GM12878 (cell line): ENCODE data around the gene TAF11. TPM values are rescaled to one million over a fixed set of nuclear protein-coding genes. Genes with fewer than 3 reads are reported as not detected.

Experiments used
- ATAC-seq: fragments of 200-7000 bp; cut with Tn5 transposase; 3 replicates; pipeline ENCODE4 v1.9.1; 2020; ENCODE audit warnings: mild to moderate bottlenecking, moderate library complexity
- BruUV-seq: library from RNA; stranded (reverse); fragments of 400-500 nt; replicated peaks from 2 replicates; lab custom pipeline; 2021; lab: Mats Ljungman, UMichigan
- CTCF ChIA-PET: fragments of 300-600 bp; sonication (Branson Sonifier 250); formaldehyde crosslinking; extraction: SDS; loops from one replicate; lab custom pipeline; 2021; ENCODE audit warnings: inconsistent platforms; lab: Yijun Ruan, JAX
- POLR2A ChIA-PET: fragments of 350-600 bp; formaldehyde crosslinking; extraction: SDS; loops from one replicate; lab custom pipeline; 2021; ENCODE audit warnings: inconsistent platforms; lab: Charles Lee
- RAD21 ChIA-PET: fragments of 300-600 bp; sonication (Branson Sonifier 250); formaldehyde crosslinking; loops from one replicate; lab custom pipeline; 2023; ENCODE audit warnings: antibody characterized with exemption; ENCODE audit not compliant: unreplicated experiment; lab: Charles Lee
- SMC1A ChIA-PET: fragments of 300-600 bp; sonication (Branson Sonifier 250); formaldehyde crosslinking; loops from one replicate; lab custom pipeline; 2023; ENCODE audit not compliant: unreplicated experiment, uncharacterized antibody; lab: Charles Lee
- DNase-seq: peaks from one replicate; pipeline ENCODE4 v3.0.0-alpha.2; 2011; ENCODE audit warnings: low read depth, low spot score
- FAIRE-seq: peaks from 3 replicates; lab custom pipeline; 2011; peaks lifted over from hg19 to GRCh38; lab: Jason Lieb, UNC
- H2AFZ ChIP-seq: 2 replicates; pipeline ENCODE4 v1.6.0; 2011; ENCODE audit warnings: low read depth, low read length, control low read depth; ENCODE audit not compliant: control insufficient read depth
- H3K27ac ChIP-seq: 2 replicates; pipeline ENCODE4 v1.5.1; 2011; ENCODE audit warnings: control low read depth; ENCODE audit not compliant: control insufficient read depth, insufficient read depth
- H3K27me3 ChIP-seq, 2 experiments: replicated peaks in 1 of 2; 2 replicates each; pipeline versions ENCODE4 v1.6.0 to v1.6.1; 2011; ENCODE audit warnings: low read length in 1 of 2; ENCODE audit not compliant: control insufficient read depth in 2 of 2, insufficient read depth in 2 of 2
- H3K36me3 ChIP-seq, 2 experiments: 2 replicates each; pipeline ENCODE4 v1.5.1; 2011; ENCODE audit warnings: low read length in 1 of 2; ENCODE audit not compliant: control insufficient read depth in 2 of 2, insufficient read depth in 2 of 2
- H3K4me1 ChIP-seq: 2 replicates; pipeline ENCODE4 v1.6.1; 2011; ENCODE audit warnings: mild to moderate bottlenecking, low read length, moderate library complexity, mixed read lengths; ENCODE audit not compliant: control insufficient read depth, insufficient read depth
- H3K4me2 ChIP-seq: 2 replicates; pipeline ENCODE4 v1.6.0; 2011; ENCODE audit warnings: control low read depth; ENCODE audit not compliant: control insufficient read depth, insufficient read depth
- H3K4me3 ChIP-seq: fragments of 200-600 bp; sonication (generic); 2 replicates; pipeline ENCODE4 v1.5.1; 2016
- H3K79me2 ChIP-seq: 2 replicates; pipeline ENCODE4 v1.6.0; 2011; ENCODE audit warnings: low read length; ENCODE audit not compliant: control insufficient read depth, insufficient read depth
- H3K9ac ChIP-seq: 2 replicates; pipeline ENCODE4 v1.8.0; 2011; ENCODE audit warnings: low read length, control low read depth, mixed read lengths; ENCODE audit not compliant: control insufficient read depth, insufficient read depth
- H3K9me3 ChIP-seq: replicated peaks from 3 replicates; pipeline ENCODE4 v1.5.1; 2011; ENCODE audit warnings: mild to moderate bottlenecking, low read length; ENCODE audit not compliant: control insufficient read depth, insufficient read depth
- H4K20me1 ChIP-seq: 2 replicates; pipeline ENCODE4 v1.6.0; 2011; ENCODE audit not compliant: control insufficient read depth, insufficient read depth
- BRCA1 ChIP-seq: IDR thresholded peaks from 2 replicates; pipeline ENCODE4 v1.6.1; 2011; ENCODE audit warnings: low read depth, low read length, improper control_type of control experiment
- CREB1 ChIP-seq: IDR thresholded peaks from 2 replicates; pipeline ENCODE4 v1.6.1; 2012; ENCODE audit warnings: low read depth, mild to moderate bottlenecking, inconsistent platforms
- EP300 ChIP-seq, 2 experiments: fragments of 150-350 bp in 1 of 2; IDR thresholded peaks; 2 replicates each; pipeline ENCODE4 v1.6.1; 2011 to 2012; ENCODE audit warnings: low read depth in 2 of 2, low read length in 2 of 2, borderline replicate concordance in 1 of 2, improper control_type of control experiment in 1 of 2, inconsistent platforms in 1 of 2; ENCODE audit not compliant: control insufficient read depth in 1 of 2
- FOXM1 ChIP-seq: IDR thresholded peaks from 2 replicates; pipeline ENCODE4 v1.6.1; 2012; ENCODE audit warnings: low read depth, mild to moderate bottlenecking, inconsistent platforms, low read length, moderate library complexity
- HDAC2 ChIP-seq: fragments of 200-600 bp; sonication (generic); IDR thresholded peaks from 2 replicates; pipeline ENCODE4 v1.6.1; 2017
- MYC ChIP-seq: IDR thresholded peaks from 2 replicates; pipeline ENCODE4 v1.6.1; 2011; ENCODE audit warnings: mild to moderate bottlenecking, low read length, moderate library complexity, inconsistent platforms; ENCODE audit not compliant: insufficient read depth, insufficient replicate concordance, insufficient read length, severe bottlenecking
- NFIC ChIP-seq: IDR thresholded peaks from 2 replicates; pipeline ENCODE4 v1.6.1; 2012; ENCODE audit warnings: low read depth, mild to moderate bottlenecking, inconsistent platforms, low read length, moderate library complexity
- POLR2A ChIP-seq: IDR thresholded peaks from 2 replicates; pipeline ENCODE4 v1.6.1; 2011; ENCODE audit warnings: low read depth, mild to moderate bottlenecking, low read length
- RUNX3 ChIP-seq: IDR thresholded peaks from 2 replicates; pipeline ENCODE4 v1.6.1; 2012; ENCODE audit warnings: low read length, inconsistent platforms
- SPI1 ChIP-seq: IDR thresholded peaks from 2 replicates; pipeline ENCODE4 v1.6.1; 2011; ENCODE audit warnings: low read depth, mild to moderate bottlenecking, low read length, moderate library complexity, borderline replicate concordance; ENCODE audit not compliant: insufficient read depth
- SREBF2 ChIP-seq: IDR thresholded peaks from 2 replicates; pipeline ENCODE4 v1.6.1; 2012; ENCODE audit warnings: mild to moderate bottlenecking, low read length
- SRF ChIP-seq, 2 experiments: IDR thresholded peaks; 2 replicates each; pipeline ENCODE4 v1.6.1; 2011; ENCODE audit warnings: low read depth in 2 of 2, low read length in 2 of 2, mild to moderate bottlenecking in 1 of 2, moderate library complexity in 1 of 2
- ZNF384 ChIP-seq: IDR thresholded peaks from 2 replicates; pipeline ENCODE4 v1.6.1; 2012; ENCODE audit warnings: low read depth, mild to moderate bottlenecking, low read length, improper control_type of control experiment, borderline replicate concordance
- WGBS: methylation state at CpG from one replicate; pipeline ENCODE4 v1.1.6; 2016; ENCODE audit warnings: low lambda C conversion rate; ENCODE audit not compliant: insufficient replicate concordance, insufficient coverage; ENCODE audit errors: missing lambda C conversion rate; 5-methylcytosine and 5-hydroxymethylcytosine counted together
- in situ Hi-C: fragments of 300-500 bp; cut with MboI; formaldehyde crosslinking; loops from 9 replicates; pipeline ENCODE4 v1.14.3; 2018; ENCODE audit warnings: mixed read lengths
- intact Hi-C: fragments of 100-400 bp; cut with micrococcal nuclease; formaldehyde crosslinking; loops from one replicate; pipeline ENCODE4 v1.14.2; 2022; ENCODE audit not compliant: unreplicated experiment
- polyA plus RNA-seq, 11 experiments: library from polyadenylated mRNA; depleted of rRNA in 4 of 11; unstranded in 6 of 11; stranded (reverse) in 5 of 11; fragments of >200 nt; fragmentation: Nextera tagmentation in 4 of 11; fragmentation: Illumina TruSeq in 1 of 11; extraction: Ambion mirVana in 4 of 11; extraction: Trizol in 1 of 11; gene quantifications; 1 replicate in 1 of 11; 2 replicates in 10 of 11; pipeline versions ENCODE4 v1.2.1 to v1.2.3, GENCODE V29; 2011 to 2016; ENCODE audit warnings: inconsistent platforms in 2 of 11, missing spikeins in 2 of 11, low read depth in 1 of 11
- total RNA-seq, 4 experiments: library from RNA; depleted of rRNA in 3 of 4; stranded (reverse); fragments of >200 nt in 3 of 4; fragmentation: Illumina TruSeq in 1 of 4; extraction: Trizol in 1 of 4; gene quantifications; 2 replicates each; pipeline versions ENCODE4 v1.2.1 to v1.2.3, GENCODE V29; 2013 to 2021
- TF ChIP-seq, protein P1 (sequence below): IDR thresholded peaks from 2 replicates; pipeline ENCODE4 v1.6.1; 2012; ENCODE audit warnings: low read length, inconsistent platforms
- TF ChIP-seq, protein P2 (sequence below): fragments of 450-650 bp; formaldehyde crosslinking; IDR thresholded peaks from 2 replicates; pipeline ENCODE4 v1.4.0; 2022; ENCODE audit warnings: mild to moderate bottlenecking, moderate library complexity

The TAF11 gene
- total and polyA plus RNA-seq, 10 of the 15 experiments (the other 5 are each of a cell fraction or from before 2014, with no cell fraction given): 24.6 to 59.2 (median 32.0) TPM

DNA sequence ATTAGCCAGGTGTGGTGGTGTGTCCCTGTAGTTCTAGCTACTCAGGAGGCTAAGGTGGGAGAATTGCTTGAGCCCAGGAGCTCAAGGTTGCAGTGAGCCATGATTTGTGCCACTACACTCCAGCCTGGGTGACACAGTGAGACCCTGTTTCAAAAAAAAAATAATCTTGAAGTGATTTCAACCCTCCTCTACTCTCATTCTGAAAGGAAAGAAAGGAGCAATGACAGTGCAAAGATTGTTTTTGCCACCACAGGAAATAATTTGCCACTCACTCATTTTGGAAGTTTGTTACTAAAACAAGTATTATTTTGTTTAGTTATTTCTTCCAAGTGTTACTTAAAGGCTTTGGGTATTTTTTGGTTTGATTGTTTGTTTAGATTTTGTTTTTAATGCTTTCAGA lies 50.3 kb downstream of the TAF11 start:
- SMC1A ChIA-PET: no interaction called here
- BruUV-seq: no TSS peak
- no peaks in the 10 kb centered on the region for H3K79me2 ChIP-seq
- POLR2A ChIA-PET: no interaction called here
- intact Hi-C loops: no loop called here
- no peak overlapping the region for H3K27ac ChIP-seq
- FAIRE-seq (no peak), DNase-seq (no peak)
- no peak overlapping the region for H3K9ac ChIP-seq
- H3K4me1 ChIP-seq: no peaks in the 10 kb centered on the region
- no peaks in the 10 kb centered on the region for H3K27me3 ChIP-seq
- H3K4me3 ChIP-seq: no peak overlapping the region
- peaks cover 11 to 19% of the 10 kb centered on the region in 2 experiments for H3K36me3 ChIP-seq
- TF ChIP-seq, protein P1, sequence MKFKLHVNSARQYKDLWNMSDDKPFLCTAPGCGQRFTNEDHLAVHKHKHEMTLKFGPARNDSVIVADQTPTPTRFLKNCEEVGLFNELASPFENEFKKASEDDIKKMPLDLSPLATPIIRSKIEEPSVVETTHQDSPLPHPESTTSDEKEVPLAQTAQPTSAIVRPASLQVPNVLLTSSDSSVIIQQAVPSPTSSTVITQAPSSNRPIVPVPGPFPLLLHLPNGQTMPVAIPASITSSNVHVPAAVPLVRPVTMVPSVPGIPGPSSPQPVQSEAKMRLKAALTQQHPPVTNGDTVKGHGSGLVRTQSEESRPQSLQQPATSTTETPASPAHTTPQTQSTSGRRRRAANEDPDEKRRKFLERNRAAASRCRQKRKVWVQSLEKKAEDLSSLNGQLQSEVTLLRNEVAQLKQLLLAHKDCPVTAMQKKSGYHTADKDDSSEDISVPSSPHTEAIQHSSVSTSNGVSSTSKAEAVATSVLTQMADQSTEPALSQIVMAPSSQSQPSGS: no peak
- no peak for TF ChIP-seq NFIC
- no peak for TF ChIP-seq POLR2A
- no peak for TF ChIP-seq ZNF384
- TF ChIP-seq, all 136 proteins: peak for 0
- Histone ChIP-seq H3K9me3 (no peaks in the 10 kb centered on the region), H3K4me2 (no peak overlapping the region), H2AFZ (no peak overlapping the region), H4K20me1 (no peaks in the 10 kb centered on the region)
- ChIA-PET CTCF (interaction anchor here (0.6 kb wide), 1 partner anchor 34 kb away, joined by 3 read pairs; no protein-coding TSS in a partner anchor), RAD21 (no interaction called here)
- ATAC-seq: no peak
- in situ Hi-C loops: no loop called here

DNA sequence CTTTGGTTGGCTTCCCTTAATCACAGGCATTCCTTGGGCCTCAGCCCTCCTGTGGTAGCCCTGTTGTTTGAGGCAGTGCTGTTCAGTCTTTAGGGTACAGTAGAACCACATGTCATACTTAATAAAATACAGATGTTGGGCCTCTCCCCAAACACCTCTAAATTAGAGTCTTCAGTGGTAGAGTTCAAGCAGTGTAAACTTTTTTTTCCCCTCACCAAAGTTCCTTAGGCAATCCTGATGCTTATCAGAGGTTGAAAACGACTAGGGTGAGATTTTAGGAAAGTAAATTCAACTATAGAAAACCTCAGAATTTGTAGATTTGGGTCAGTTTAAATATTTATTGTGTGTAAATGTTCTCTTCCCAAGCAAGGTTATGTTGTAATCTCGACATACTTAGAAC lies 51.4 kb downstream of the TAF11 start:
- intact Hi-C loops (no loop called here), in situ Hi-C loops (no loop called here)
- BruUV-seq: no TSS peak
- Histone ChIP-seq H3K27ac (no peak overlapping the region), H3K9me3 (no peaks in the 10 kb centered on the region), H3K27me3 (no peaks in the 10 kb centered on the region), H3K4me1 (no peaks in the 10 kb centered on the region), H3K9ac (no peak overlapping the region), H2AFZ (no peak overlapping the region), H3K4me2 (no peak overlapping the region), H4K20me1 (no peaks in the 10 kb centered on the region), H3K4me3 (no peak overlapping the region), H3K79me2 (no peaks in the 10 kb centered on the region), H3K36me3 (peaks cover 11 to 18% of the 10 kb centered on the region in 2 experiments)
- RAD21 ChIA-PET: no interaction called here
- FAIRE-seq (no peak), DNase-seq (no peak), ATAC-seq (no peak)
- SMC1A ChIA-PET: no interaction called here
- POLR2A ChIA-PET: no interaction called here
- CTCF ChIA-PET: no interaction called here
- 39% methylated on average over 2 of the region's 2 CpGs for WGBS
- TF ChIP-seq CREB1 (no peak), BRCA1 (no peak), SREBF2 (no peak), HDAC2 (no peak), SRF (IDR thresholded peaks at IDR 0.05; ENCODE audit: low read depth in 2 of 2, low read length in 2 of 2) (no peak), SPI1 (no peak), MYC (no peak), EP300 (IDR thresholded peaks at IDR 0.05; ENCODE audit: borderline replicate concordance in 1 of 2, control insufficient read depth in 1 of 2, low read depth in 2 of 2, low read length in 2 of 2) (no peak), FOXM1 (no peak), RUNX3 (no peak)
- TF ChIP-seq, protein P2, sequence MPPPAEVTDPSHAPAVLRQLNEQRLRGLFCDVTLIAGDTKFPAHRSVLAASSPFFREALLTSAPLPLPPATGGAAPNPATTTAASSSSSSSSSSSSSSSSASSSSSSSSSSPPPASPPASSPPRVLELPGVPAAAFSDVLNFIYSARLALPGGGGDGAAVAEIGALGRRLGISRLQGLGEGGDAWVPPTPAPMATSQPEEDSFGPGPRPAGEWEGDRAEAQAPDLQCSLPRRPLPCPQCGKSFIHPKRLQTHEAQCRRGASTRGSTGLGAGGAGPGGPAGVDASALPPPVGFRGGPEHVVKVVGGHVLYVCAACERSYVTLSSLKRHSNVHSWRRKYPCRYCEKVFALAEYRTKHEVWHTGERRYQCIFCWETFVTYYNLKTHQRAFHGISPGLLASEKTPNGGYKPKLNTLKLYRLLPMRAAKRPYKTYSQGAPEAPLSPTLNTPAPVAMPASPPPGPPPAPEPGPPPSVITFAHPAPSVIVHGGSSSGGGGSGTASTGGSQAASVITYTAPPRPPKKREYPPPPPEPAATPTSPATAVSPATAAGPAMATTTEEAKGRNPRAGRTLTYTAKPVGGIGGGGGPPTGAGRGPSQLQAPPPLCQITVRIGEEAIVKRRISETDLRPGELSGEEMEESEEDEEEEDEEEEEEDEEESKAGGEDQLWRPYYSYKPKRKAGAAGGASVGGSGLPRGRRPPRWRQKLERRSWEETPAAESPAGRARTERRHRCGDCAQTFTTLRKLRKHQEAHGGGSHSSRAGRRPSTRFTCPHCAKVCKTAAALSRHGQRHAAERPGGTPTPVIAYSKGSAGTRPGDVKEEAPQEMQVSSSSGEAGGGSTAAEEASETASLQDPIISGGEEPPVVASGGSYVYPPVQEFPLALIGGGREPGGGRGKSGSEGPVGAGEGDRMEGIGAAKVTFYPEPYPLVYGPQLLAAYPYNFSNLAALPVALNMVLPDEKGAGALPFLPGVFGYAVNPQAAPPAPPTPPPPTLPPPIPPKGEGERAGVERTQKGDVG: no peak
